Esophagus (tissue), 2 donors: ENCODE results near the gene TADA2B. TPM values are rescaled to one million over a fixed set of nuclear protein-coding genes. Genes with fewer than 3 reads are reported as not detected.
A peak's percentile ranks its signal among the peaks of the same experiment; 100 is the strongest.

Experiments
- H3K27ac ChIP-seq, 2 donors: one replicate each; pipeline ENCODE4 v1.5.1; 2013; ENCODE audit warnings: low read depth in 2 of 2, mild to moderate bottlenecking in 2 of 2, inconsistent platforms in 1 of 2, low read length in 1 of 2, moderate library complexity in 1 of 2
- H3K27me3 ChIP-seq, 2 donors: one replicate each; pipeline ENCODE4 v1.6.1; 2013; ENCODE audit warnings: low read length in 2 of 2, control low read depth in 1 of 2, mild to moderate bottlenecking in 1 of 2; ENCODE audit not compliant: insufficient read depth in 2 of 2, control insufficient read depth in 1 of 2
- H3K36me3 ChIP-seq, 2 donors: one replicate each; pipeline ENCODE4 v1.6.1; 2013; ENCODE audit warnings: low read length in 1 of 2; ENCODE audit not compliant: control insufficient read depth in 2 of 2, insufficient read depth in 2 of 2
- H3K4me1 ChIP-seq, 2 donors: one replicate each; pipeline ENCODE4 v1.6.1; 2013; ENCODE audit warnings: low read length in 1 of 2; ENCODE audit not compliant: control insufficient read depth in 2 of 2, insufficient read depth in 2 of 2
- H3K4me3 ChIP-seq, 2 donors: one replicate each; pipeline ENCODE4 v1.5.1; 2013; ENCODE audit warnings: low read length in 2 of 2, mild to moderate bottlenecking in 2 of 2, low read depth in 1 of 2, moderate library complexity in 1 of 2
- H3K9me3 ChIP-seq, 2 donors: one replicate each; pipeline ENCODE4 v1.6.1; 2013; ENCODE audit warnings: mild to moderate bottlenecking in 2 of 2, low read depth in 1 of 2, low read length in 1 of 2, moderate library complexity in 1 of 2; ENCODE audit not compliant: control insufficient read depth in 2 of 2, insufficient read depth in 1 of 2
- WGBS, 2 donors: extraction: QIAGEN DNeasy Blood & Tissue Kit; methylation state at CpG; one replicate each; pipeline ENCODE4 v1.1.7; 2013; 5-methylcytosine and 5-hydroxymethylcytosine counted together
- polyA plus RNA-seq, 2 donors: library from polyadenylated mRNA; stranded (reverse); fragments of 200-250 nt; gene quantifications; one replicate each; pipeline ENCODE4 v1.2.3, GENCODE V29; 2013
- donor health status: healthy with polysubstance abuse.
- donor health status: Bipolar disorder and iron deficiency.

Gene TADA2B
- polyA plus RNA-seq, 2 donors = 8.4 to 8.5 TPM

GRCh38 chr4:7060346-7061150 lies 17.4 kb downstream of the TADA2B start:
- 86 to 88% methylated on average over 20 of the region's 20 CpGs for WGBS, 2 donors
- H3K27ac ChIP-seq = peak overlapping the region in 1 of 2 donors; percentile 24
- H3K9me3 ChIP-seq = no peaks in the 10 kb centered on the region
- no peaks in the 10 kb centered on the region for H3K27me3 ChIP-seq
- peaks cover 25 to 44% of the 10 kb centered on the region in 2 donors for H3K36me3 ChIP-seq
- H3K4me1 ChIP-seq = no peaks in the 10 kb centered on the region
- H3K4me3 ChIP-seq = no peak overlapping the region

- WGBS, 2 donors = 91 to 94% methylated on average over 6 of the region's 6 CpGs
- no peaks in the 10 kb centered on the region for H3K9me3 ChIP-seq
- no peak overlapping the region for H3K4me3 ChIP-seq
- peaks cover 2% of the 10 kb centered on the region in 2 donors for H3K4me1 ChIP-seq
- peaks cover 20 to 34% of the 10 kb centered on the region in 2 donors for H3K36me3 ChIP-seq
- no peak overlapping the region for H3K27ac ChIP-seq
- no peaks in the 10 kb centered on the region for H3K27me3 ChIP-seq
Observed at GRCh38 chr4:7061815-7062214, 18.6 kb downstream of the TADA2B start.

- Histone ChIP-seq H3K4me1 (peaks cover 2% of the 10 kb centered on the region in 2 donors), H3K27me3 (no peaks in the 10 kb centered on the region), H3K36me3 (peaks cover 20 to 34% of the 10 kb centered on the region in 2 donors), H3K4me3 (no peak overlapping the region), H3K9me3 (no peaks in the 10 kb centered on the region), H3K27ac (no peak overlapping the region)
- 93 to 95% methylated on average over 4 of the region's 4 CpGs for WGBS, 2 donors
Observed at GRCh38 chr4:7062816-7063215, 19.6 kb downstream of the TADA2B start.

DNA sequence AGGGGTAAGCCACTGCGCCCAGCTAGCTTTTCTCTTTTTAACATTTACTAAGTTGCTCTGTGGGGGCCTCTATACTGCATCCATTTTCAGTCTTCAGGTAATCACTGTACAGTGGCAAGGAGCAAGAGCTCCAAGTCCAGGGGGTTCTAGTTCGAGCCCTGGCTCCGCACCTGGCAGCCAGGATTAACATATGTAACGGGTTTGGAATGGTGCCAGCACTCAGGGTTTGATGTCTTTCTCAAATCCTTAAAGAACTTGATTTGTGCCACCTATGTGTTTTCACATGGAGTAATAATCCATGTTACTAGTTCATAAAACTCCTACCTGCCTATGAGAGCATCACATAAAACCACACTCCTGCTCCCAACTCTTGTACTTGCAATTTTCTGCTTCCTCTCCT lies 20.2 kb downstream of the TADA2B start:
- Histone ChIP-seq H3K9me3 (no peaks in the 10 kb centered on the region), H3K27ac (no peak overlapping the region), H3K4me3 (no peak overlapping the region), H3K36me3 (peaks cover 20 to 34% of the 10 kb centered on the region in 2 donors), H3K4me1 (peaks cover 2% of the 10 kb centered on the region in 2 donors), H3K27me3 (no peaks in the 10 kb centered on the region)
- 69 to 73% methylated on average over 4 of the region's 4 CpGs for WGBS, 2 donors

DNA sequence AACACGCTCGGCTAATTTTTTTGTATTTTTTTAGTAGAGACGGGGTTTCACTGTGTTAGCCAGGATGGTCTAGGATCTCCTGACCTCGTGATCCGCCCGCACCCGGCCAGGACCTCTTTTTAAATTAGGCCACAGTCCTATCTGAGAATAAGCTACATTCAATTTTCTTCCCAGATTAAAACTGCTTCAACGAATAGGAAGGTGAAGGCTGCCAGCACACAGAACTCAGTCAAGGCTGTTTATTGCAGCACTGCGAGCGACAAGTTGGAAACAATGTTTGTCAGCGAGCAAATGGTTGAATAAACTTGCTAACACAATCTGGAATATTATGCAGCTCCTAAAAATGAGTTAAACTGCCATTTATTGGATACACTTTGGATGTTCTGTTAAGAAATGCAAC lies 22.8 kb downstream of the TADA2B start:
- Histone ChIP-seq H3K4me1 (peaks cover 2 to 4% of the 10 kb centered on the region in 2 donors), H3K4me3 (no peak overlapping the region), H3K9me3 (no peaks in the 10 kb centered on the region), H3K27ac (no peak overlapping the region), H3K27me3 (no peaks in the 10 kb centered on the region), H3K36me3 (peaks cover 10 to 21% of the 10 kb centered on the region in 2 donors)
- WGBS, 2 donors = 92 to 94% methylated on average over 11 of the region's 11 CpGs

- Histone ChIP-seq H3K27ac (no peak overlapping the region), H3K36me3 (peaks cover 5 to 18% of the 10 kb centered on the region in 2 donors), H3K4me1 (peaks cover 2 to 4% of the 10 kb centered on the region in 2 donors), H3K4me3 (peak overlapping the region in 1 of 2 donors; percentile 68), H3K9me3 (no peaks in the 10 kb centered on the region), H3K27me3 (no peaks in the 10 kb centered on the region)
- 72 to 87% methylated on average over 4 of the region's 4 CpGs for WGBS, 2 donors
Observed at GRCh38 chr4:7066493-7066892, 23.3 kb downstream of the TADA2B start.

GRCh38 chr4:7067126-7067451 lies 23.9 kb downstream of the TADA2B start:
- Histone ChIP-seq H3K9me3 (no peaks in the 10 kb centered on the region), H3K36me3 (peaks cover 4 to 12% of the 10 kb centered on the region in 2 donors), H3K4me3 (peak overlapping the region; percentile 68 to 91), H3K27ac (peak overlapping the region; percentile 91 to 96), H3K27me3 (no peaks in the 10 kb centered on the region), H3K4me1 (peaks cover 2 to 4% of the 10 kb centered on the region in 2 donors)
- WGBS, 2 donors = 1% methylated on average over 13 of the region's 13 CpGs

DNA sequence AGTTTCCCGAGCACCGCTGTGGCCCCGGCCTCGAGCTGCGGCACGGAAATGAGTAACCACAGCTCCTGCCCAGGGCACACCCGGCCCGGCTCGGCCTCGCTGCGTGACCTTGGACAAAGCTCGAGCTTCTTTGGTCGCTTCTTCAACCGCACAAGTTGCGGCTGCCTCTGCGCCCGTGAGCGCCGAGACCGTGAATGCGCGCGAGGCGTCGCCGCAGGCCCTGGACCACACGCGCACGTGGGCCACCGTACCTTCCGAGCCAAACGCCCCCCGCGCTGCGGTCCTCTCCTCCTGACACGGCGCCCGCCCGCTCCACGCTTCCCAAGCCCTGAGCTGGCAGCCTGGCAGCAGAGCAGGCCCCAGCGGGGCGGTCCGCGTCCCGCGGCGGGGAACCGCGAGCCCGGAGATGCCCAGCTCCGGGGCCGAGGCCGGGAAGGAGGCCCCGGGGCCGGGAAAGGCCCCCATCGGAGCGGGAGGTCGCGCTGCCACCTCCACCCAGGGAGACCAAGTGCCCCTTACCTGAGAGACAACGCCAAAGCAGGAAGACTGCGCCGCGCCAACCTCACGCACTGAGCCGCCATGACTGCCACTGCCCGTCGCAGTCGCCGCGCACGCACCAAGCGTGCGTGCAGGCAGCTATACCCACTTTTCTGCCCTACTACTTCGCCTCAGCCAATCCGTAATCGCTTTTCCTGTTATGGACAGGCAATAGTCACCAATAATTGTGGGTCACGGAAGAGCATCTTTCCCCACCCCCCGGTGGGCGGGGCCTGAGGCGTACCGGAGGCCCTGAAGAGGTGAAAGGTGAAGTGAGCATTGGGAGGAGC lies 24.5 kb downstream of the TADA2B start, which contains the start of gene GRPEL1:
Gene GRPEL1, minus strand, starts transcription at position 613 of the 827 bp plus-strand sequence. Its CDS starts 32 bp downstream, at position 581.
- H3K27ac ChIP-seq = peak within 1 kb of the TSS; percentile 97 to 98
- WGBS, 2 donors = 1% methylated on average over 75 to 81 of the region's 81 CpGs
- H3K9me3 ChIP-seq = no peaks in the 10 kb centered on the region
- peaks cover 2 to 4% of the 10 kb centered on the region in 2 donors for H3K4me1 ChIP-seq
- peaks cover 4 to 12% of the 10 kb centered on the region in 2 donors for H3K36me3 ChIP-seq
- peak within 1 kb of the TSS; percentile 68 to 91 for H3K4me3 ChIP-seq
- no peaks in the 10 kb centered on the region for H3K27me3 ChIP-seq

GRCh38 chr4:7068279-7068842 lies 25.2 kb downstream of the TADA2B start:
- peak overlapping the region; percentile 97 to 98 for H3K27ac ChIP-seq
- H3K36me3 ChIP-seq = peaks cover 4 to 10% of the 10 kb centered on the region in 2 donors
- H3K9me3 ChIP-seq = no peaks in the 10 kb centered on the region
- H3K4me1 ChIP-seq = peaks cover 2 to 4% of the 10 kb centered on the region in 2 donors
- peak overlapping the region; percentile 61 to 68 for H3K4me3 ChIP-seq
- no peaks in the 10 kb centered on the region for H3K27me3 ChIP-seq
- 0 to 1% methylated on average over 43 to 50 of the region's 50 CpGs for WGBS, 2 donors
